CD4-positive, alpha-beta T cell treated with Interleukin-1 beta for 1 hour (primary cell): ENCODE data around the gene GJA4.
"Not testable (repeated sequence)": the region's sequence is repeated elsewhere in the genome, so short reads cannot be mapped to it uniquely, and the experiment has no call there.

ENCODE experiments used
- DNase-seq, 2 donors: peaks; one replicate each; pipeline ENCODE4 v3.0.0-alpha.2; 2020 to 2022

Gene GJA4

GRCh38 chr1:34770891-34771504 is 21.8 kb upstream of the GJA4 start:
- no peak for DNase-seq

GRCh38 chr1:34771573-34772371 is 21.0 kb upstream of the GJA4 start:
- no peak for DNase-seq

- not testable (repeated sequence) for DNase-seq
These were observed 19.7 kb upstream of the GJA4 start for GRCh38 chr1:34773114-34773513.

DNA sequence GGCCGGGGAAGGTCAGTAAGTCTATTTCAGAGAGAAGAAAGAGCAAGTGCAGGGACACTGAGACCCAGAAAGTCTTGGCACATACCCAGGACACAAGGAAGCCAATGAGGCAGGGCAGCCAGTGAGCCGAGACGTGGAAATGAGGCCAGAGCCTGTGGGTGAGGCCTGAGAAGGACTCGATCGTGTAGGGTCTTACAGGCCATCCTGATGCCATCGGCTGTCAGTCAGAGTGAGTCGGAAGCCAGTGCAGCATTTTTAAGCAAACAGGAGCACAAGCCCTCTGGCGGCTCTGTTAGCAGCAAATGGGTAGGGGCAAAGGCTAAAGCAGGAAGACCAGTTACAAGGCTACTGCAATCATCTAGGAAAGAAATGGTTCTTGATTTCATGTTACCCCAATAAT is 17.8 kb upstream of the GJA4 start:
- no peak for DNase-seq

DNA sequence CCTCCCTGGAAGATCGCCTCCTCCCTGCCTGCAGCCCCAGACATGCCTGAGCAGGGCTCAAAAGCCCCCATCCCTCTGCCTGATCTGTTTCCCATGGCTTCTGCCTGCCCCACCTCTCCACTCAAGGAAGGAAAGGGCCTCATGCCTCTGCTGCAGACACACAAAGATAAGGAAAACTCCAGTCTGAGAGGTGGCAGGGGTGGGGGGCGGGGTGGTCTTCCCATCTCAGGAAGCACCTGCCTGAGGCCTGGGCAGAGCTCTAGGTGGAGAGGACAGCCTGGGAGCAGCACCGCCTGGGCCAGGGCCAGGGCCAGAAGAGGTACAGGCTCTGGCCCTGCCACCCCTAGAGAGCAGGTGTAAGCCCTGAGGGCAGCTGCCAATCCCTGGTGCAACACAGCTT is 15.9 kb upstream of the GJA4 start:
- no peak for DNase-seq

DNA sequence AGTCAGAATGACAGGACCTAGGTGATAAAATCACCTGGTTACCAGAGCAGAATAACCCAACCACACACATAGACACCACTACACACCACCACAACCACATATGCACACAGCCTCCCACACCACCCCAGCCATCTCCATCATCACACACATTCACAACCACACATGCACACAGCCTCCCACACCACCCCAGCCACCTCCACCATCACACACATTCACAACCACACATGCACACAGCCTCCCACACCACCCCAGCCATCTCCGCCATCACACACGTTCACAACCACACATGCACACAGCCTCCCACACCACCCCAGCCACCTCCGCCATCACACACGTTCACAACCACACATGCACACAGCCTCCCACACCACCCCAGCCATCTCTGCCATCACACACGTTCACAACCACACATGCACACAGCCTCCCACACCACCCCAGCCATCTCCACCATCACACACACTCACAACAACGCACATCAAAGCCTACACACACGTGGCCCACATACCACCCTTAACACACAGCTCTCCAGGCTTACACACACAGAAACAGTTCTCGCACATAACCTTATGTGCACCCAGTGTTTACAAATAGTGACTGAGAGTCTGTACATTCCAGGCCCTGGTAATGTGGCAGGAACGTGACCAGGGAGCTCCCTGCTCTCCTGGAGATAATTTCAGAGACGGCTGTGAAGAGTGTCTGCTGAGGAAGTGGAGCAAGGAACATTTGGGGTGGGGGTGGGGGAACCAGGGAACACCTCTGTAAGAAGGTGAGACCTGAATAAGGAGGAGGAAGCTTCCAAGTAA is 15.1 kb upstream of the GJA4 start:
- DNase-seq = no peak

DNA sequence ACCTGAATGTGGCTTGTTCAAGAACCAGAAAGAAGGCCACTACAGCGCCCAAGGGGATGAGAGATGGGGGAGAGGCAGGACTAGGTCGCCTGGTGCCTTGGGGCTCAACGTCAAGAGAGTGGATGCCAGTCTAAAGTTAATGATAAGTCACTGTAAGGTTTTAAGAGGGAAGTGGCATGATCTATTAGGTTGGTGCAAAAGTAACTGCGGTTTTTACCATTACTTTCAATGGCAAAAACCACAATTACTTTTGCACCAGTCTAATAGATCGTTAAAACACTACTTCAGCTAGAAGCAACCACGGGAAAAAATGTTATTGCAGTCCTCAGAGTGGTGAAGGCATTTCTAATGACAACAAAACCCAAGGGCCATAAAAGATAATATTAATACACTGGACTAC is 14.4 kb upstream of the GJA4 start:
- no peak for DNase-seq

- no peak for DNase-seq
These were observed 13.8 kb upstream of the GJA4 start for GRCh38 chr1:34779005-34779404.

GRCh38 chr1:34779526-34779925 is 13.3 kb upstream of the GJA4 start:
- no peak for DNase-seq

- no peak for DNase-seq
These were observed 12.8 kb upstream of the GJA4 start for GRCh38 chr1:34779962-34780361.

DNA sequence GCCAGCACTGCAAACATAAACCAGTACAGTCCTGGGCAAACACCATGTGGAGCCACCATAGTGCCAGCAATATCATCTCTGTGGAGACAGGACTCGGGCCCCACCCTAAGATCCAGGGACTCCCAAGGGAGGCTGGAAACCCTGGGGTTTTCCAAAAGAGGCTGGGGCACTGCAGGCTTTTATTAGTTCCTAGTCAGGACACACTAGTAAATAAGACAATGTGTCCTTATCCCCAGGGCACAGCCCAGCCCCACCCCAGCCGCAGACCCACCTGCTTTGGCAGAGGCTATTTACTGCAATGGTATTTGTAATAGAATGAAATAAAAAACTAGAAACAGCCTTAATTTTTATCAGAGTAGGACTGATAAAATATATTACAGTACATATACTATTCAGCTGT is 12.3 kb upstream of the GJA4 start:
- no peak for DNase-seq

DNA sequence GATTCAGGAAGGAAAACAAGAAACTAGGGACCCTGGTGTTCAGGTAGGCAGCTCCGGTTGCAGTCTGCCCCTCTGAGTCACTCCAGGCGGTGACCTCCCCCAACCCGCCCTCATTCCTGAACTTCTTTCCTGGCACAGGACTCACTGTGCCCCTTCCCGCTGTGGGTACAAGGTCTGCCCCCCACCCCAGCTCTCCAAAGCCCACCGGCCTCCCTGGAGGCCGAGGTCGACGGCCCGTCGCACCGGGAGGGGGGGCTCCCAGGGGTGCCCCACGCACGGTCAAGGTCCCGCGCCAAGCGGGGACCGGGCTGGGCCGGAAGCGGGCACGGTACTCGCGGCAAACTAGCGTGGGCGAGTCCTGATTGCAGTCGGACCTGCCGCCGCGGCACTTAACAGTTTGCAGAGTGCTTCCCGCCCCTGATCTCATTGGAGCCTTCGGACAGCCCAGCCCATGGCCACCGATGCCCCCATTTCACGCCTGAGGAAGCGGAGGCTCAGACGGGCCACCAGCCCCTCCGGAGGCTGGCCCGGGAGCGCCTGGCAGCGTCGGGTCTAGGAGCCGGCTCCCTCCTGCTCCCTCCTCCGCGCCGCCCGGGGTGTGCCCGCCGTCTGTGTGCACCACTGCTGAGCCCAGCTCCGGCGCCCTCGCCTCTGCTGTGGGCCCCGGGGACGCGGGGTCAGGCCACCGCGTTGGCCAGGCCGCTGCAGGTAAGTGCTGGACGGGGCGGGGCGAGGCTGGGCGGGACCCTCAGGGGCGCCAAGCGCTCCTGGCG is 11.5 kb upstream of the GJA4 start, which contains the start of gene GJB3:
Gene GJB3, plus strand, starts transcription at position 144 of the 773 bp plus-strand sequence. CDS start 3,549 bp downstream, outside the sequence.
- no peak for DNase-seq

- DNase-seq = no peak
These were observed 10.9 kb upstream of the GJA4 start for GRCh38 chr1:34781844-34782391.

- DNase-seq = no peak
These were observed 8.0 kb upstream of the GJA4 start for GRCh38 chr1:34784751-34785221.

- DNase-seq = no peak
These were observed 7.4 kb upstream of the GJA4 start for GRCh38 chr1:34785231-34785874.

DNA sequence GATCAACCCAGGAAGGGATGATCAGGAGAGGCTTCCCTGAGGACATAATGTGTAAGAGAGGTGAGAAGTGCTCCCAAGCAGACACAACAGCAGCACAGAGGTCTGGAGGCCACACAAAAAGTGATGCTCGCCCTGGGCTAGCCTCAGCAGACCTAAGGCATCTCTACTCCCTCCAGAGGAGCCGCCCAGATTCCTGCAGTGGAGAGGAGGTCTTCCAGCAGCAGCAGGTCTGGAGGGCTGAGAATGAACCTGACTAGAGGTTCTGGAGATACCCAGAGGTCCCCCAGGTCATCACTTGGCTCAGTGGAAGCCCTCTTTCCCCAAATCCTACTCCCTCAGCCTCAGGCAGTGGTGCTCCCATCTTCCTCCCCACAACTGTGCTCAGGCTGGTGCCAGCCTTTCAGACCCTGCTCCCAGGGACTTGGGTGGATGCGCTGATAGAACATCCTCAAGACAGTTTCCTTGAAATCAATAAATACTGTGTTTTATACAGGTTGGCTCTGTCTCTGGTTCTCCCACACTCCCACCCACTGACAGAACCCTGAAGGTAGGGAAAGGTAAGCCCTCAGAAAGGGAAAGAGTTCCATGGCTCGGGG is 6.8 kb upstream of the GJA4 start:
- DNase-seq = no peak

DNA sequence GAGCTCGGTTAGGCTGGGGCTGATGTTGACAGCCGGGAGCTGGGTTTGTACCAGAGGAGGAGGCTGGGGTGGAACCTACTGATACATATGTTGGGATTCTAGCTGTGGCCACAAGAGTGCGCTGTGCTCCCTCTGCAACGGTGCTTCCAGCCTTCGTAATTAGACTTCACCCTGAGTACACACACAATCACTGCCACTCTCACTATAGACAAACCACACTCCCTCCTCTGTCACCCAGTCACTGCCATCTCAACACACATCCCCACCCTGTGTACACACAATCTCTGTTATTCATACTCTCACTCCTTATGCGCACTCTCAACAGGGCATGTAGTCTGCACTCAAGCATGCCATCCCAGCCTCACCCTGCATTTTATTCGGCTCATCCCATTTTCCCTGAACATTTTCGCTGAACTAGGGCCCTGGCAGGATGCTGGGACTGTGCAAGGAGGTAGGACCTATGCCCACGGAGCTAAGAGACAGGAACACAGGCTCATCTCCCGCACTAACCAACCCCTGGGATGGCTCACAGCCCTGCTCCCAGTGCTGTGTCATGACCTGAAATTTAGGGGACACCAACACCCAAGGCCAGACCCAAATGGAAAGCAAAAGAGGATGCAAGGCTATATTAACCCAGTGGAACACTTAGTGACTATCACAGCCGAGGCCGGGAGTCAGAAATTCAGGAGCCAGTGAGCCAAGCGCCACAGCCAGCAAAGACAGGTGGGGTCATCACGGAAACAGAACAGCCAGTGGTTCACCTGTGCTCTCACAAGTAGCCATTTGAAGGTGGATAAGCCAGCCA is 6.1 kb upstream of the GJA4 start:
- DNase-seq = peak; percentile 49 to 52

- DNase-seq = no peak
These were observed 5.1 kb upstream of the GJA4 start for GRCh38 chr1:34787461-34788420.

DNA sequence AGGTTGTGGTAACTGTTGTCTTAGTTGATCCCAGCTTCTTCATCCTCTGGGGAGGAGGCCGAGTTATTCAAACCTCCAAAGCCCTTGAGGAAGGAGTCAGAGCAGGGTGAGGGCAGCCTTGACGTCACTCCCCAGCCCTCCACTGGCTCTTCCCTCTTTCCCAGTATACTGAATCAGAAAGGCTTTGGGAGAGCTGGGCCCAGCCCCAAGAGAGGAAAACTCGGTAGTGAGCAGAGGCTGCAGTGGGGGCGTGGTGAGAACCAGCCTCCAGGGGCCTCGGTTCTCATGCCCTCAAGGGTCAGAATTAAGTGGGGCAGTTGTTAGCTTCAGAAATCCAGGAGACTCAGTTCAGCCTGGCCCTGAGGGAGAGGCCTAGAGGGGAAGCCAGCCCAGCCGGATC is 1.8 kb upstream of the GJA4 start:
- DNase-seq = no peak
